ENCODE data around the gene POU3F1. TPM values are rescaled to one million over a fixed set of nuclear protein-coding genes. Genes with fewer than 3 reads are reported as not detected.

The POU3F1 gene
- total and polyA plus RNA-seq, 2 of the 4 experiments (the other 2 are of a cell fraction): not detected

GRCh38 chr1:38064197-38064903 is 17.8 kb upstream of the POU3F1 start:
- Histone ChIP-seq H3K9ac (ENCODE audit: low read depth, low read length) (no peak overlapping the region), H2AK5ac (ENCODE audit: low read depth, low read length) (no peak overlapping the region), H2AK9ac (replicated peaks; ENCODE audit: low read depth, low read length, poor library complexity) (peak overlapping the region; percentile 61), H2BK120ac (ENCODE audit: low read depth, low read length) (no peak overlapping the region), H3K79me1 (ENCODE audit: low read depth in 1 of 2, low read length in 2 of 2) (no peaks in the 10 kb centered on the region), H3K4ac (ENCODE audit: low read depth, low read length) (no peak overlapping the region), H3K9me3 (ENCODE audit: control insufficient read depth, insufficient read depth, low read length) (no peaks in the 10 kb centered on the region), H4K91ac (ENCODE audit: insufficient read depth, low read depth, low read length) (no peak overlapping the region), H3K18ac (ENCODE audit: low read depth, low read length) (no peak overlapping the region), H3K23ac (ENCODE audit: low read depth, low read length) (no peak overlapping the region), H4K5ac (ENCODE audit: low read depth, low read length) (no peak overlapping the region), H3K36me3 (ENCODE audit: control insufficient read depth, insufficient read depth, low read length) (no peaks in the 10 kb centered on the region), H3K14ac (replicated peaks; ENCODE audit: low read depth, low read length) (no peak overlapping the region), H2BK15ac (ENCODE audit: low read depth, low read length) (no peak overlapping the region), H2BK20ac (ENCODE audit: low read depth, low read length) (no peak overlapping the region), H3K56ac (ENCODE audit: extremely low read depth, insufficient read depth, low read length) (no peak overlapping the region), H2AFZ (replicated peaks; ENCODE audit: low read length, poor library complexity) (peak overlapping the region; percentile 80), H4K8ac (ENCODE audit: low read depth in 2 of 2, low read length in 2 of 2) (peak overlapping the region in 1 of 2 experiments; percentile 51; a peak in 1 of 4 replicates), H3K4me1 (ENCODE audit: control insufficient read depth, insufficient read depth, low read length) (no peaks in the 10 kb centered on the region), H3K4me2 (ENCODE audit: low read depth, low read length) (no peak overlapping the region), H3K9me1 (ENCODE audit: insufficient read depth, low read length) (no peaks in the 10 kb centered on the region), H4K20me1 (ENCODE audit: insufficient read depth, low read length) (no peaks in the 10 kb centered on the region), H2BK5ac (ENCODE audit: low read depth, low read length, poor library complexity, severe bottlenecking) (no peak overlapping the region), H3K27ac (ENCODE audit: insufficient read depth, low read length) (no peak overlapping the region), H3K4me3 (ENCODE audit: insufficient read depth, low read depth, low read length) (no peak overlapping the region), H3K27me3 (ENCODE audit: control insufficient read depth, insufficient read depth, low read length) (peaks cover 21% of the 10 kb centered on the region)
- TF ChIP-seq FOS (IDR thresholded peaks at IDR 0.05; ENCODE audit: low read depth, low read length) (peak; percentile 63; the same call in 1 of the 2 replicates), CHD1 (IDR thresholded peaks at IDR 0.05; ENCODE audit: low read depth, low read length) (no peak), RAD21 (IDR thresholded peaks at IDR 0.05; ENCODE audit: low read length) (no peak), MAFK (IDR thresholded peaks at IDR 0.05; ENCODE audit: low read depth, low read length) (no peak), SMC3 (IDR thresholded peaks at IDR 0.05; ENCODE audit: low read depth, low read length) (no peak), CTCF (conservative IDR thresholded peaks at IDR 0.05; ENCODE audit: low read depth, low read length) (no peak)
- no TSS peak for BruUV-seq (replicated peaks)
- dilution Hi-C loops (cut with HindIII; ENCODE audit: low sequenced_read_pairs, unreplicated experiment): no loop called here
- whole genome bisulfite sequencing, 2 experiments (ENCODE audit: extremely low coverage in 2 of 2, insufficient read length in 1 of 2): no CpG with 5 or more reads among the region's 11 CpGs
- CTCF ChIA-PET: interaction anchor here (0.6 kb wide), 1 partner anchor 842 kb away, joined by 3 read pairs; no protein-coding TSS in a partner anchor
- POLR2A ChIA-PET (ENCODE audit: unreplicated experiment): no interaction called here
- peak; percentile 88 for DNase-seq
- peak; percentile 96 for ATAC-seq (ENCODE audit: low read depth)
- in situ Hi-C loops (cut with MboI; ENCODE audit: low sequenced_read_pairs): no loop called here
- intact Hi-C loops (cut with micrococcal nuclease): no loop called here
